ENCODE measurements around the gene APOBEC2.

The APOBEC2 gene

DNA sequence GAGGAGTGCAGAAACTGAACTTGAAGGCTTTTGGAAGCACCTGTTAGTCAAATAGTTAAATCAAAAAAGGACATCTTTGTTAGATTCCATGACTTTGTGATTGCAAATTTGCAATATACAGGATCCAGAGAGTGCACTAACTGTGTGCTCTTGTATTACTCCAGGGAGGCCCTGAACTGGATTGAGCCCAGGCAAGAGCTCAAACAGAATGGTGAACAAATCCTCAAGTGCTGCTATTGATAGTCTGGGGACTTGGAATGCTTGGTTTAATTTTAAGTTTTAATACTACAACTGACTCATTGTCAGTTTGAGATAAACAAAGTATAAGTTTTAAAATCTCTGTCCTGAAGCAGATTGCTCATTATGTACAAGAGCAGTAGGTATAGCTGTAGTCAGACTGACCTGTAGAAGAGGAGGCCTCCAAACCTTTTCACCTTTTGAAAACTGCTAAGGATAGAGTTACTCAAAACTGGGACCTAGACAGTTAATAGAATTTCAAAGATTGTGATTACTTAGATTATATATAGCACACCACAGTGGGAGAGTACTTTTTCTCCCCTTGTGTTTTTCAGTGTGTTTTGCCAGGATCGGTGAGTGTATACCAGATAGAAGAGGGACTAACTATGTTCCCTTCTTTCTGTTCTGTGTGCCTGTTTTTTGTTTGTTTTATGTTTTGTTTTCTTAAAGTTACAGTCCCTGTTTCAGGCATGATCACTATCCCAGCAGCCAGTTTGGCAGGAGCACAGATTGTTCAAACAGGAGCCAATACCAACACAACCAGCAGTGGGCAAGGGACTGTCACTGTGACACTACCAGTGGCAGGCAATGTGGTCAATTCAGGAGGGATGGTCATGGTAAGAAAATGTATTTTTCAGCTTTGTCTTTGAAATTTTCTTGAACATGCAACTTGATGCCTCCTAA lies 38.1 kb downstream of the APOBEC2 start:
- DNase-seq (ENCODE audit: low read depth) = no peak

DNA sequence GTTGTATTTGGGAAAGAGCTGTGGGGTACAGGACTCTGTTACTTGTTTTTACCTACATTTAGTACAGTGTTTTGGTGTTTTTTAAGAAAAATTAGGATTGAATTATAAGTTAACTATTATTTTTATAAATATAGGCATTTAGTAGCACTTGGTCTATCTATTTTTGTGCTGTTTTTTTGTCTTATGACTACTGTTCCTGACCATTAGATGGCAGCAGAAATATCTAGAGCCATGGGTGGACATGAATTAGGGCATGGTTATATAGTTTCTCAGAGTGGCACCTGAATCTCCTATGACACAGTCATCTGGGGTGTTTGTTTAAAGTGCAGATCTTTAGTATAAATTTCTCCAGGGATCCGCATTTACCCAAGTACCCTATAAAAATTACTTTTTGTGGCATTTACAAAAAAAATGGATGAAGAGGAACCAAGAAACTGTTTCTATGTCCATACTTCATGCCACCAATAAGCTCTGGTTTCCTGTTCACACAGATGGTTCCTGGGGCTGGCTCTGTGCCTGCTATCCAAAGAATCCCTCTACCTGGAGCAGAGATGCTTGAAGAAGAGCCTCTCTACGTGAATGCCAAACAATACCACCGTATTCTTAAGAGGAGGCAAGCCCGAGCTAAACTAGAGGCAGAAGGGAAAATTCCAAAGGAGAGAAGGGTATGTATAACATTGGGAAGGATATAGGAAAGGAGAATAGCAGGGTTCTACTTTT lies 39.6 kb downstream of the APOBEC2 start:
- DNase-seq (ENCODE audit: low read depth) = peak; percentile 45

DNA sequence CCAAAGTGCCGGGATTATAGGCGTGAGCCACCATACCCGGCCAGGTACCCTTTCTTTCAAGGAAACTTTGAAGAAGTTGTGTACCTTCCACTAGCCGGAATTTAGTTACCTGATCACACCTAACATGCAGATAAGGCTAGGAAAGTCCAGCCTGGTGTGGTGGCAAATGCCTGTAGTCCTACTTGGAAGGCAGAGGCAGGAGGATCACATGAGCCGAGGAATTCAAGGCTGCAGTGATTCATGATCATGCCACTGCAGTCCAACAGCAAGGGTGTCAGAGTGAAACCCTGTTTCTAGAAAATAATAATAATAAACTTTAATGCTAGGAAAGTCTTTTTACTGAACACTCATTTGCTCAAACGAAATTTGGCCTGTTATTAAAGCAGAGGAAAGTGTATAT lies 40.7 kb downstream of the APOBEC2 start:
- peak; percentile 70 for DNase-seq (ENCODE audit: low read depth)

DNA sequence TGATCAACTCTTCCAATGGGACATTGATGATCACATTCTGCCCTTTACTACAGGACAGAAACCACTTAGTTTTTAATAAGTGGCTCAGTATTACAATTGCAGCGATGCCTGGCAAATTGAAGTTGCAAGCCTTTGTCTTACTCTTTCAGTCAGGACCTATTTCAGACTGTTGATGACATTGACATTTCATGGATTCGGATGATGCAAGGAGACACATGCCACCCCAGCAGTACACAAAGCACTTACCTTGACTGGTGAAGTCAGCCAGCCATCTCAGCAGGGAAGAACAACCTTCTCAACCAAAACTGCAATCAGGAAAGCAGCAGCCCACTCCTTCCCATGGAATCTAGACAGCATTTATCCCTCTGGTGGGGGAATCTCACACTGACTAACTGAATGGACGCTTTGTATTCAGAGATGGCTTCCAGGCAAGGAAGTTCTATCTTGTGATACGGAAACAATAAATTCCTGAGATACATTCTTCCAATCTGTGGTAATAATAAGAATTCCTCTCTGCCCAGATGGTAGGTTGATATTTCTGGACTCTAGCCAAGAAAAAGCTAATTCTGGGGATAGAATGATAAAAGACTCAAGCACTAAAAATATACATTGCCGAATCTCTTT lies 44.6 kb downstream of the APOBEC2 start:
- DNase-seq (ENCODE audit: low read depth) = peak; percentile 79

DNA sequence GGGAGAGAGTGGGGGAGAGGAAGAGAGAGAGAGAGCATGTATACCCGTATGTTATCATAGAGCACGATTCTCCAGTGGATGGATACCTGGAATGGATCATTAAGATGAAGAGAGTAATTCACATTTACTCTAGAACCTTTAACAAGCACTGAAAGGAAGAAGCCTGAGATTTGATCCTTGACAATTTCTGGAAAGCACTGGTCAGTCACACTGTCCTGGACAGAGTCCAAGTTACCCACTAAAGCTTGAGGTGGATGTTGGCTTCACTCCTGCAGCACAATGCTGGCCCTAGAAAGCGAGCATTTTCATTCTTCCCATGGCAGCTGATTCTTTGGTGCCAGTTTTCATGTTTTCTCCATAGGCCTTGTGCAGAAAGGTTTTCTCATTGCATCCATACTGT lies 45.4 kb downstream of the APOBEC2 start:
- DNase-seq (ENCODE audit: low read depth) = peak; percentile 31

DNA sequence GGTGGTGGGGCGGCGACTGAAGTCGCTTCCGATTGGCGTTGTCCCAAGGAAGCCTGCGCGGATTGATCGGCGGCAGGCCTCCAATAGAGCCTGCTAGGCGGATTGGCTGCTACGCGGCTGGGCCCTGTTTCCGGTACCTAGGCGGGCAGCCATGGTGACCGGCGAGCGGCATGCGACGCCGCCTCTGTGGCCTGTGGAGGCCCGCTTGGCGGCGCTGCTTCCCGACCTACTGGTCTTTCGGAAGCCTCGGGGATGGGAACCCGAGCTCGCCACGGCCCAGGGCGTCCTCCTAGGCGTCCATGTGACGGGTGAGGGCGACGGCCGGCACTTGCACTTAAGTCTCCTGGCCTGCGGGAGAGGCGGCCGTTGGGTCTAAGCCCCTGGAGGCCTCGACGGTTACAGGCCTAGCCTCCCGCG lies 47.9 kb downstream of the APOBEC2 start:
- no peak for DNase-seq (ENCODE audit: low read depth)

DNA sequence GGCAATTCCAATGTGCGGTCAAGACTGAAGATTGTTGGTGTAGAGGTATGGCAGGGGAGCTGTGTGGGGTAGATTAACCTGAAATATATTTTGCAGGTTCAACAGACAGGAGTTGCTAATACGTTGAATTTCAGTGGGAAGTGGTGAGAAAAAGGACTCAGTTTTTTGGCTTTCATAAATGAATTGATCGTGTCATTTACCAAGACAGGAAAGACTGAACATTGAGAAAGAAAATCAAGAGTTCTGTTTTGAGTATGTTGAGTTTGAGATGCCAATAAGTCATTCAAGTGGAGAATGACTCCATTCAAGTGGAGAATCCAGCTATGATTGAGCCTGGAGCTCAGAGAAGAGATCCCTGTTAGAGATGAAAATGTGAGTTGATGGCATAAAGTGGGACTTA lies 50.8 kb downstream of the APOBEC2 start:
- DNase-seq (ENCODE audit: low read depth) = no peak

DNA sequence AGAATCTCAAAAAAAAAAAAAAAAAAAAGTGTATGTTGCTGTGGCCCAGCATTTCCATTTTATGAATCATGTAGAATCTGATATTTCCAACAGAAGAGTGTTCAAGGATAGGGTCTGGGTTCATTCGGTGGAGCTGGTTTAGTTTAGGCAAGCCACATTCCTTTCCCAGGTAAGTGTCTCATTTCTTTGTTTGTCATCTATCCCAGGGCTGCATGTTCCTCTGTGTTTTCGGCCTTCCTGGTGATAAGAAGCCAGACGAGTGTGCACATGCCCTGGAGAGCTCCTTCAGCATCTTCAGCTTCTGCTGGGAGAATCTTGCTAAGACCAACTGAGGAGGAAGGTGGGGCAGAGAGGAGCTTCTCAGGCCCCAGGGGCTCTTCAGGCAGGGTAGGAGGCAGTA lies 58.0 kb downstream of the APOBEC2 start:
- DNase-seq (ENCODE audit: low read depth) = no peak

Data from iris pigment epithelial cell (primary cell).